GM19238 (cell line): ENCODE measurements around the gene HMOX1.
"Not testable (repeated sequence)": the region's sequence is repeated elsewhere in the genome, so short reads cannot be mapped to it uniquely, and the experiment has no call there.

Experiments used
- DNase-seq: peaks from one replicate; pipeline ENCODE4 v3.0.0; 2011; ENCODE audit warnings: low spot score; ENCODE audit not compliant: insufficient read length

Gene HMOX1

DNA sequence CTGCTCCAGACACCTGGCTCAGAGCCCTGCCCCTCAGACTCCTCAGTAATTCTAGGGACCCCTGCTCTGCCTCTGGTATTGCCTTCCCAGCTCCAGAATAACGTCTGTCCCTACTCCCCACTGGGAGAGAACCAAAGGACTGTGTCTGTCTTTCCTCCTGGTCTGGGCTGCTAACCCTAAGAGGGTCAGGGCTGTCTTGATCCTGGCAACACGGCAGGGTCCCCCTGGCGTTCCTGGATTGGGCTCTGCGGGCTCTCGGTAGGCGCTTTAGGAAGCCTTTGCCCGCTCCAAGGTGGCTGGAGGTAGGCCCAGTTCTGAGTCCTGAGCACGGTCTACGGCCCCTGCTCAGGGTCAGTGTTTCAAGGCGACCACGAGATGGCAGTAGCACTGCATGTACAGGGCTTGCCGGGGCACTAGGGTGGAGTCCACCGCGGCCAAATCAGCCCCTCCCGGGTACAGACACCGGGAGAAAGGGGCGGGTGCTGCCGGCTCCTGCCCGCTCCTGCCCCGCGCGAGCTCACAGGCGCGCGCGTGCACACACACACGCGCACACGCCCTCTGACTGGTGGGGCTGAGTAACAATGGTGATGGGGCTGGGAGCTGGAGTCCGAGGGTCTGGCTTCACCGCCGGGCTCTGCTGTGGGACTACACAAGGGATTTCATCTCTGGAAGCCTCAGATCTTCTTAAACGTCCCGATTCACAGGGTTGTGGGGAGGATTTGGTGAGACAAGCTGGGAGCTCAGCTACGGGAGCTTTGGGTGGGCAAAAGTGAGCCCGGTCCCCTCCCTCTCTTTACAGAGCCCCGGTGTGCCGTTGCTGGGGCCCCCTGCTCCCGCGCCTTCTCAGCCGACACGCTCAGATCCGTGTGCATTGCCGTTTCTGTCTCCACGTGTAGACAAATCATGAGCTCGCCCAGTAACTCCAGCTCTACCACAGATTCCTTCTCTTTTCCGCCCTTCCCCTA is 30.1 kb upstream of the HMOX1 start:
- peak; percentile 93 for DNase-seq

DNA sequence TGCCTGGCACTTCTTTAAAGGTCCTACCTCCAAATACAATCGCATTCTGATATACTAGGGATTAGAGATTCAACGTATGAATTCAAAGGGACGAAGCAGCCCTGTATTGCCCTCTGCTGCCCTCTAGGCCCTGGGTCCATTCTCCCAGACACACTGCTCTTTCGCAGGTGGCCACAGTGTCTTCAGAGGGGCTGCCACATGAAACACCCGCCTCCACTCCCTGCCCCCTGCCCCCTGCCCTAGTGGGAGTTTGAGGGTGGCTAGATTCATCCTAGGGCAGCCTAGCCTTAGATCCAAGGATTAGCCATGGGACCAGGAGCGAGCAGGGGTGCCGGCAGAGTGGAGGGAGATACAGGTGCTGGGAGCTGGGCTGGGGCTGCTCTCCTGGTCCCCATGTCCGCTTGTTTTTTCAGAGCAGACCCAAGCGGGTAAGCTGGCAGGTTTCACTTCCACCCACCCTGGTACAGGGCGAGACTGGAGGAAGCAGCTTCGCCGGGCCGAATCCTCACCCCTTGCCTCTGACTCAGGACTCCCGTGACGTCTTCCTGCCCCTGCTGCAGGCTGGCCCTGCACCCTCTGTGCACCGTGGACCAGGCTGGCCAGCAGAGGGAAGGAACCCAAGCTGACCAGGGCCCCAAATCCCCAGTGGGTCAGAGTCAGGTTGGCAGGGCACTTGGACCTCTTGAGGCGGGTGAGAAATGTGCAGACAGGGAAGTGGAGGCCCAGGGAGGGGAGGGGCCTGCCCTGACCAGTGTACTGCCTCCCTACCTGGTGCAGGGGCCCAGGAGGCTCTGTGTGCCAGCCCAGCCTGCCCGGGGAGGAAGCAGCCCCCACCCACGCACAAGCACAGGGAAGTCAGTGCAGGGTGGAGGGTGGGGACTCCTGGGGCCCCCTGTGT is 28.4 kb upstream of the HMOX1 start:
- no peak for DNase-seq

DNA sequence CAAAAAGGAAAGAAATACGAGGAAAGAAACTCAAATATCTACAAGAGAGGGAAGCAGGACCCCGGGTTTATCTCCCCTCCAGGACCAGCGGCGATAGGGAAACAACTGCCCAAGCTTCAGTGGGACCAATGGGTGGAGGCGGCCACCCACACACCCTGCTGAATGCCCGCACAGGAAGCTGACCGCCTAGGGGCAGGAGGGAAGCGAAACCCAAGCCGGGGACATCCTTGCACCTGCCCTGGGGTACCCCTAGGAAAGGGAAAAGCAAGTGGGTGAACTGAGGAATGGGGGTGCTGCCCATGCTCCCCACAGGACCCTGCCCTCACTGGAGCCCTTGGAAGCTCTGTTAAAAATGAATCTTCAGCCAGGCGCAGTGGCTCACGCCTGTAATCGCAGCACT is 27.6 kb upstream of the HMOX1 start:
- DNase-seq = no peak

DNA sequence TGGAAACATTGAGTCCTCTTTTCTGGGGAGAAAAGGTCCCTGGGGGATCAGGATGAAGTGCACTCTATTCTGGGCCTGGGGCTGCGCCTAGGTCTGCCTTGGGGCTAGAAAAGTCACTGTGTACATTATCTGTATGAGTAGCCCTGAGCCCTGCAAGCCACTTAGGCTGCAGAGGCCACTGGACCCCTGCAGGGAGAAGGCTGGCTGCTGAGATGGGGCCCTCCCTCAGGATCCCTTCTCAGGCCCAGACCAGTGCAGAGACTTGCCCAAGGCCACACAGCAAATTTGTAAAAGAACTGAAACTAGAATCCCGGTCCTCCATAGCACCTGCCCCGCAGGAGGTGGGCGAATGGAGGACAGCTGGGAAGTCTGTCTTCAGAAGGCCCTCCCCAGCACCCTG is 26.8 kb upstream of the HMOX1 start:
- no peak for DNase-seq

DNA sequence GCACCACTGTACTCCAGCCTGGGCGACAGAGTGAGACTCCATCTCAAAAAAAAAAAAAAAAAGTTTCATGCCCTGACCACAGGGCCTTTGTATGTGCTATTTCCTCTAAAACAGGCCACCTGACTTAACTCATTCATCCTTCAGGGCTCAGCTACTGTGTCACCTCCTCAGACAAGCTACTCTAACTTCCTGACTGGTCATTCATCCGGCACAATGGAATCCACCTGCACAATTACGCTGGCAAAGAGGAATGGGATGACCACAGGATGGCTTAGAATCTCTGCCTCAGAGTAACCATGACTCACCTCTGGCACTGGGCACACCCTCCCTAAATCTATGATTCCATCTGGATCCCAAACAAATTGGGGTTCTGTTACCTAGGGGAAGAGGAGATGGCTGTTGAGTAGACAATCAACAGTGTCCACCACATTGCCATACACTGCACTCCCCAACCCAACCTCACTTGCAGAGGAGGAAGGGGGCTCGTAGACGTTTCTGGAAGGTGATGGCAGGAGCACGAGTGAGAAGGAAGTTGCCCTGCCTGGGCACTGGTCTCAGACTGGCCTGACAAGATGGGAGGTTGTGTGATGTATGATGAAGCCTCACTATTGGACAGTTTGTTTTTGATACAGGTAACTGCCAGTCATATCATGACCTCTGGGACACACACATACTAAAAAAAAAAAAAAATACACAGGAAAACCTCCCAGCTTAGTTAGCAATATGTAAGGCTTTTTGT is 22.8 kb upstream of the HMOX1 start:
- no peak for DNase-seq

DNA sequence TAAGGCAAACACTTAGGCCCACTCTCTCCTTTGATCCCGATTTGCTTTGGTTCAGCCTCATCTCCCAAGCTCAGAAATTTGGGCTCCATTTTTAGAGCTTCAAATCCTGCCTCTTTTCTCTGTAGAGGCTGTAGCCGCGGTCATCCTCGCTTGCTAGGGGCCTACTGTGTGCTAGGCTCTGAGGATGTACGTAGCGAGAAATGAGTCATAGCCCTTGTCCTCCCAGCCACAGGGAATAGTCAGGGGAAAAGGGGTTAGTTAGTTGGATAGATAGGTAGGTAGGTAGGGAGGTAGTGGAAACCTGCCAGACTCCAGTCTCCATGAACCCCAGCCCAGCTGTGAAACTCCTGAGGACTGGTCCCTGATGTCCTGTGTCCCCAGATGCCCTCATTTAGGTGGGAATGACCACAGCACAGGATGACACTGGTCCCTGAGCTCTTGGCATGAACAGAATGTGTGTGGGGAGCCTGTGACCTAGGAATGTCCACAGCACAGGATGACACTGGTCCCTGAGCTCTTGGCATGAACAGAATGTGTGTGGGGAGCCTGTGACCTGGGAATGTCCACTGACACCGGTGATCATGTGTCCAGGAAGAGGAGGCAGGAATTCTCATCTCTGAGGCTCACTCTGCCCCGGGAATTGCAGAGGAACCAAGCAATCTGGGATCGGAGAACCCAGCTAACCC is 21.4 kb upstream of the HMOX1 start:
- no peak for DNase-seq

DNA sequence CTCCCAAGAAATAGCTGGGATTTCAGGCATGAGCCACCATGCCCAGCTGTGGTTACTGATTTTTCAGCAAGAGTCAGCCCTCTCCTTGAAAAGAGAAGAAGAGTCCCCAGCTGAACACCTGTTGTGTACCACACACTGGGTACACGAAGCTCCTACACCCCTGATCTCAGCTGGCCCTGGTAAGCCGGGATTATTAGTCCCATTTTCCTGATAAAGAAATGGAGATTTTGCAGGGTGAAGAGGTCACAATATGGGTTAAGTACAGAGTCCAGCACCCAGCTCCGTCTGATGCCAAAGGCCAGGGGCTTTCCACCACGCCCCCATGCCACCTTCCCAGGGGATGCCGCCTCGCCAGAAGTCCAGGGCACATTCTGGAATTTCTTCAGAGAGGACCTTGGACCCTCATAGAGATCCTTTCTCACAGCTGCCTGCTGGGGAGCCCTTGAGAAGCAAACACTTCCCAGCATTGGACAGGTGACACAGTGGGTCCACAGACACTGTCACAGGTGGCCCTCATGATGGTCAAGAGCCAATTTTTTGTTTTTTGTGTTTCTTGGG is 19.8 kb upstream of the HMOX1 start:
- no peak for DNase-seq

DNA sequence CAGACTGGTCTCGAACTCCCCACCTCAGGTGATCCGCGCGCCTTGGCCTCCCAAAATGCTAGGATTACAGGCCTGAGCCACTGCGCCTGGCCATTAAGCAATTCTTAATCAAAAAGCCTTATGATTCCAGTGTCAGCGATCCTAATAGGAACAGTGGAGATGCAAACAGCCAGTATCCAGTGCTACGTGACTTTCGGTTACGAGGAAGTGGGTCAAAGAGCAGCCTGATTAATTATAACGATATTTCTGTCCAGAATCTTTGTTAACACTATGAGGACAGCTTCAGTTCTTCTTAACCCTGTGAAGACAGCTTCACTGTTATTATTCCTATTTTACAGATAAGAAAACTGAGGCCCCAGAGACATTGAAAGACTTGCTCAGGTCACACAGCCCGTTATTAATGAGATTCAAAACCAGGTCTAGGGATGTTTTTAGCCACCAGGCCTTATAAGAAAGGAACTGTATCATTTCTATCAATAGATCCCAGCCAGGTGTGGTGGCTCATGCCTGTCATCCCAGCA is 17.3 kb upstream of the HMOX1 start:
- no peak for DNase-seq

DNA sequence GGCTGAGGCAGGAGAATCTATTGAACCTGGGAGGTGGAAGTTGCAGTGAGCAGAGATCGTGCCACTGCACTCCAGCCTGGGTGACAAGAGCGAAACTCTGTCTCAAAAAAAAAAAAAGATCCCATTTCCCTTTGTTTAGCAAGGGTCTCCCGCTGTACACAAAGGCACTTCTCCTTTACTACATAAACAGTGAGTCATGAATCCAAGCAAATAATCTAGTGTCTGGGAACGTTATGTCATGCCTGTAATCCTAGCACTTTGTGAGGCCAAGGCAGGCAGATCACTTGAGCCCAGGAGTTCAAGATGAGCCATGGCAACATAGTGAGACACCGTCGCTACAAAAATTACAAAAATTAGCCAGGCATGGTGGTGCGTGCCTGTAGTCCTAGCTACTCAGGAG is 16.7 kb upstream of the HMOX1 start:
- DNase-seq = not testable (repeated sequence)

DNA sequence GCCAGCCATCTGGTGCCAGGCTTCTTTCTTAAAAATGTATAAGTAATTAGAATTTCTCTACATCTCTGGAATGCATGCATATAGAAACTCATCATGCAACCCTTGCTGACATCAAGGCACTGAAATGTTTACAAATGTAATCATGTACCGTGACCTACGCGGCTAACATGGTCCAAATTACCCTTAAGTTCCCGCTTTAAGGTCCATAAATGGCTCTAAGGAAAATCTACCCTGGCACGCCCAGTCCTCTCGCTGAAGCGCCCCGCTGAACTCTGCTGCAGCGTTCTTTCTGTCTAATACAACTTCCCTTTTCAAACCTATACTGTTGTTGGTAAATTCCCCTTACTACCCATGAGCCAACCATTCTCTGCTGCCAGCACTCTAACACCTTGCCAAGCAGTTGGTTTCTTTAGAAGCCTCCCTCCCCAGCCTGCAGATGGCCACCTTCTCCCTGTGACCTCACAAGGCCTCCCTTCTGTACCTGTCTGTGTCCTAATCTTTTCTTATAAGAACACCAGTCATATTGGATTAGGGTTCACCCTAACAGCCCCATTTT is 13.5 kb upstream of the HMOX1 start:
- DNase-seq = no peak

DNA sequence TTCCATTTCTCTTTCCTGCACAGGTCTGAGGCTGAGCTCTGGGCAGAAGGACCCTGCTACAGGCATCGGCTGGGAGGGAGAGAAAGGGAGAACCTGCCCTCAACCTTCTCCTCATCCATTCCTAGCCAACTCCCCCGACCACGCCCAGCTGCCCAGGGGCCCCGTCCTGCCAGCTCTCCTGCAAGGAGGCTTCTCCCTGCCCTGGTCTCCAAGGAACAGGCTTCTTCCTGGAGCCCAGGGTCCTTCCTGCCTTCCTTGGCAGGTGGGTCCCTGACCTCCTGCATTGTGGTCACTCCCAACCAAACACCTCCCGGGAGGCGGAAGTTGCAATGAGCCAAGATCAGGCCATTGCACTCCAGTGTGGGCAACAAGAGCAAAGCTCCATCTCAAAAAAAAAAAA is 12.5 kb upstream of the HMOX1 start:
- DNase-seq = no peak

DNA sequence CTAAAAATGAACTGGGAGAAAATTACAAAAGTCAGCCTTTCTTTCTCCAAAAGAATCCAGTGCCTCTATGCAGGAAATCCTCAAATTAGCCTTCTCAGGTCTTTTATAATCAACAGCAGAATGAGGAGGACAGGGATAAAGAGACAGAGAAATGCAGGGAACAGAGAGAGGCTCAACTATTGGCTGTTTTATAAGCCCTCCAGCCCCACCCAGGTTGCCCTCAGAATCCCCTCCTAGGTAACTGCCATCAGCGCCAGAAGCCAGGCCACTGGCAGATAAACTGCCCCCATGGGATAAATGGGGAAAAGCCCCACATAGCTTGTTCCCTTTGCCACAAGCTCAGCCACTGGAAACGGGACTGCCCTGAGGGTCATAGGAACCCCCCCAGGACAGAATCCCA is 10.9 kb upstream of the HMOX1 start:
- DNase-seq = no peak

DNA sequence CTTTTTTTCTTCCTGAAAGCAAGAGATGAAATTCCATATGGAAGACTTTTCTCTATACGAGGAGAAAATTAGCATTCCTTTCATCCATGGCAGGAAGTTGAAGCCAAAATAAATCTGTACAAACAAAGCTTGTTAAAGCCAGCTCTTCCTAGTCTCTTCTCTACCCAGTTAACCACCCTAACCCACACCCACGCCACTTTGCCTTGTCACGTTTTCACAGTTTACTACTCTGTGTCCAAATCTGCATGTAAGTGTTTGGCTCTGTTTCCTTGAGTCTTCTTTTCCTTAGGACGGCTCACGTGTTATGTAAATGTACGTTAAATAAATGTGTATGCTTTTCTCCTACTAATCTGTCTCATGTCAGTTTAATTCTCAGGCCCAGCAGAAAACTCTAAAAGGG is 7.1 kb upstream of the HMOX1 start:
- no peak for DNase-seq

DNA sequence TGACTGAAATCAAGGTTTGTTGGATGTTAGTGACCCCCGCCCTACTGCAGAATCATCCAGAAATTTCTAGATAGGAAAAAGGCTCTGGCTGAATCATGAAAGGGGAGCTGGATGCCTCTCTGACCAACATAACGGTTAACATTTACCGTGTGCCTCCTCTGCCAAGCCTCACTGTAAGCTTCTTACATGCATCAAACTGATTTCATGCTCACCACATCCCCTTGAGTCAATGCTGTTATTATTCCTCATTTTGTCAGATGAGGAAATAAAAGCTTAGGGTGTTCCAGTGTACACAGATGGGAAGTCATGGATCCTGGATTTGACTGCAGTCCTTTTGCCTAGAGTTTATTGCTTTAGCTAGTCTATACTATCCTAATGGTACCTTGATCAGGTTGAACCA is 5.9 kb upstream of the HMOX1 start:
- DNase-seq = no peak

DNA sequence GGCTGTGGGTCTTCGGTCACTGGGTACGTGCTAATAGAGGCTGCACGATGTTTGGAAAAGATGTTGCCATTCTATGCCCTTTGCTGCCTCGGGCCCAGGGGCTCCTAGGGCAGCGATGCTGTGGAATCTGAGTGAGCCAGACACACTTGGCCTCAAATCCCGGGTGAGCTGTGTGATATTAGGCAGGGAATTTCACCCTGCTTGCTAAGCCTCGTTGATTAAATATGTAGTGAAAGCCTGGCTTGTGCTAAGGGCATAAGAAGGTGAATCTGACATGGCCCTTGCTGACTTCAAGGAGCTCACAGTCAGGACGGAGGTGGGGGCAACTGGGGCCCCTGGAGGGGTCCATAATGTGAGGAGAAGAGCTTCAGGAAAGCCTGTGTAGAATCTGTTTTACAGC is 5.4 kb upstream of the HMOX1 start:
- DNase-seq = no peak

DNA sequence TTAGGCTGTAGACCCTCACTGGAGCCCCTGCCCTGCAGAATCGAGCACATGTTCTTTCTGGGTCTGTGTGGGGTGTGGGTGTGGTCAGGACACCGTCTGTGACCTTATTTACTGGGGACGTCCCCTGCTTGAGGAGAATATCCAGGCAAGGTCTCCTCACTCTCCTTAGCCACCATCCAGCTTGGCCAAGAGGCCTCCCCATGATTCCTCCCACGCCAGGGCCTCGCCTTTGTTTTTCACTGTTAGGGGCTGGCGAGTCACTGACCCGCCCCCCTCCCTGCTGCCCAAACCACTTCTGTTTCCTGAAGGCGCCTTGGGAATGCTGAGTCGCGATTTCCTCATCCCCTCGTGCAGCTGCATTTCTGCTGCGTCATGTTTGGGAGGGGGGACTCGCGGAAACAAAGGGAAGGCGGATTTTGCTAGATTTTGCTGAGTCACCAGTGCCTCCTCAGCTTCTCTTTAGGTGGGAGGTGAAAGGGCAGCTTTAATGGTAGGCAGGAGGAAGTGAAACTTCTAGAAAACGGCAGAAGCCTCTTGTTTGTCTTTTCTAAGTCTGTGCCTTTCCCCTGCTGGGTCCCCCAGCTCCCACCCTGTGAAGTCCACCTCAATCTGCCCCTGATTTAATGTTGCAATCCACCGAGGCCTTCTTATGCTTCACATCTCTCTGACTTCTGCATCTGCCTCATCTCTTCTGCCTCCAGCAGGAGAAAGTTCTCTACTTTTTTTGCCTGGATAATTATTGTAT is 4.0 kb upstream of the HMOX1 start:
- DNase-seq = peak; percentile 76

DNA sequence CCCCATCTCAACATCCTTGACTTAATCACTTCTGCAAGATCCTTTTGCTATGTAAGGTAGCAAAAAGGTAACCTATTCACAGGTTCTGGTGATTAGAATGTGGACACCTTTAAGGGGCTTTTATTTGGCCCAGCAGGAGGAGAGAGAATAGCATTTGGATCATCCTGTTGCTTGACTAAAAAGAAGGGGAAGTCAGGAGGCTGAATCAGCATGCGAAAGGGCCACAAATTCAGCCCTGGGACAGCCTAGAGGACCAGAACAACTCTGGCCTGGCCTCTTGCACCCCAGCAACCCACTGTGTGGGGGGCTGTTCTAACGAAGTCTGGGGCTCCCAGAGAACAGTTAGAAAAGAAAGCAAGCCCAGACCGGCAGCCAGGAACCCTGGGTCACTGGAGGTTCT is 3.2 kb upstream of the HMOX1 start:
- DNase-seq = no peak

DNA sequence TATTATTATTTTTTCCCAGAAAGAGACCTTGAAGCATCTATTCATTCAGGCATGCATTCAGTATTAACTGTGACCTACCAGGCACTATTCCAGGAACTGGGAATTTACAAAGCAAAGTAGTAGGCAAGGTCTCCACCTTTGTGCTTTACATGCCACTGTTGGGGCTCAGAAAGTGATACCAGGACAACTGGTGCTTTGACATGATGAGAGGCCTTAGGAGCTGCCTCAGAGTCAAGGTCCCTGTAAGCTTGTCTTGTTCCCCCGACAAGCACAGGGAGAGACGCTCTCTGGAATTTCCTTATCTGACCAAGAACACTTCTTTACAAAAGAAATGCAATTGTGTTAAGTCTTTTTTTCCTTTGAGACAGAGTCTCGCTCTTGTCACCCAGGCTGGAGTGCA is 2.3 kb upstream of the HMOX1 start:
- no peak for DNase-seq

DNA sequence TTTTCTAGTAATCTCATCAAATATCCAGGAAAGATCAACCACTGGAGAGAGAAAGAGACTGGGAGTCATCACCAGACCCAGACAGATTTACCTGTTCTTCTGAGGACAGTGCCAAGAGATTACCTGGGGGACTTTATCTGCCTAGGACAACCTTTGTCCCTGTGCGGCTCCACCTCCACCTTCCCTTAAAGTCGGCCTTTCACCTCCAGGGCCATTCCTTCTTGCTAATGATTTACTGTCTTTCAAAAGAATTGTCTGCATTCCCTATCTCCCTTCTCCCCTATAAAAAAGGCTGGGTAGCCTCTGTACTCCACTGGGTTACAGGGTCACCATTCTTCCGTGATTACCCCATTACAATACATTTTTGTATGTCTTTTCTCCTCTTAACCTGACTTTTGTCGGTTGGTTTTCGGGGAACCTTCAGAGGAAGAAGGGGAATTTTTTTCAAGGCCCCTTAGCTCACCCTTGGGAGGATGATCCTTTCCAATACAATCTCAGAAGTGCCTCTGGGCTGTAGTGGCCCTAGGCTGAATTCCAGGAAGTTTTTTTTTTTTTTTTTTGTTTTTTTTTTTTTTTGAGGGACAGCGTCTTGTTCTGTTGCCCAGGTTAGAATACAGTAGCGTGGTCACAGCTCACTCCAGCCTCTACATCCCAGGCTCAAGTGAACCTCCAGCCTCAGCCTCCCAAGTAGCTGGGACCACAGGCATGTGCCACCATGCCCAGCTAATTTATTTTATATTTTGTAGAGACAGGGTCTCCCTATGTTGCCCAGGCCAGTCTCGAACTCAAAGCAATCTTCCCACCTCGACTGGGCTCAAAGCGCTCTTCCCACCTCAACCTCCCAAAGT is 1.5 kb upstream of the HMOX1 start:
- no peak for DNase-seq
